Endodermal cell (in vitro differentiated cells): ENCODE results near the gene DKK3. TPM values are rescaled to one million over a fixed set of nuclear protein-coding genes. Genes with fewer than 3 reads are reported as not detected.

Experiments used
- DNase-seq: peaks from one replicate; pipeline ENCODE4 v3.0.0-alpha.2; 2017
- H3K27ac ChIP-seq: 2 replicates; pipeline ENCODE4 v1.5.1; 2013; ENCODE audit warnings: mild to moderate bottlenecking, low read depth, low read length, moderate library complexity
- H3K27me3 ChIP-seq: 2 replicates; pipeline ENCODE4 v1.6.1; 2013; ENCODE audit warnings: mild to moderate bottlenecking, low read length, moderate library complexity; ENCODE audit not compliant: insufficient read depth, control insufficient read depth, poor library complexity, severe bottlenecking
- H3K36me3 ChIP-seq: 2 replicates; pipeline ENCODE4 v1.7.0; 2013; ENCODE audit warnings: mild to moderate bottlenecking, low read length, moderate library complexity; ENCODE audit not compliant: control insufficient read depth, insufficient read depth
- H3K4me1 ChIP-seq: one replicate; pipeline ENCODE4 v1.7.0; 2013; ENCODE audit warnings: low read length; ENCODE audit not compliant: control insufficient read depth, insufficient read depth
- H3K4me3 ChIP-seq: 2 replicates; pipeline ENCODE4 v1.5.1; 2013; ENCODE audit warnings: mild to moderate bottlenecking, low read length, moderate library complexity
- H3K9ac ChIP-seq: 2 replicates; pipeline ENCODE4 v1.6.1; 2013; ENCODE audit warnings: mild to moderate bottlenecking, low read length, moderate library complexity; ENCODE audit not compliant: poor library complexity, severe bottlenecking; ENCODE audit errors: extremely low read depth
- H3K9me3 ChIP-seq: 2 replicates; pipeline ENCODE4 v1.6.1; 2013; ENCODE audit warnings: mild to moderate bottlenecking, low read length, moderate library complexity; ENCODE audit not compliant: control insufficient read depth
- H3K27ac Mint-ChIP-seq: 2 replicates; pipeline ENCODE4 v1.8.0; 2020; ENCODE audit warnings: mixed read lengths
- H3K27me3 Mint-ChIP-seq: 2 replicates; pipeline ENCODE4 v1.8.0; 2021; ENCODE audit warnings: mild to moderate bottlenecking, mixed read lengths; ENCODE audit not compliant: insufficient read depth
- H3K36me3 Mint-ChIP-seq: 2 replicates; pipeline ENCODE4 v1.8.0; 2020; ENCODE audit warnings: low read depth, mixed read lengths
- H3K4me1 Mint-ChIP-seq: 2 replicates; pipeline ENCODE4 v1.8.0; 2020; ENCODE audit warnings: mixed read lengths
- H3K4me3 Mint-ChIP-seq: 2 replicates; pipeline ENCODE4 v1.8.0; 2020; ENCODE audit warnings: mild to moderate bottlenecking, moderate library complexity, mixed read lengths
- H3K9me3 Mint-ChIP-seq: 2 replicates; pipeline ENCODE4 v1.8.0; 2020; ENCODE audit warnings: mild to moderate bottlenecking, mixed read lengths
- WGBS, 2 experiments: methylation state at CpG; one replicate each; pipeline versions ENCODE4 v1.1.5 to v1.1.7; 2013; ENCODE audit warnings: missing lambda C conversion rate in 2 of 2, mixed read lengths in 1 of 2; ENCODE audit not compliant: insufficient coverage in 1 of 2, insufficient read length in 1 of 2; 5-methylcytosine and 5-hydroxymethylcytosine counted together
- total RNA-seq, 2 donors: library from RNA; stranded (reverse); fragmentation: NEBNext Ultra II Directional in 1 of 2; extraction: Animal tissue kit (Norgen Biotek cat#: 25700) in 1 of 2; gene quantifications; 2 replicates in 1 of 2; 3 replicates in 1 of 2; pipeline ENCODE4 v1.2.1, GENCODE V29; 2021
- TF ChIP-seq, protein P1 (sequence below): fragments of 200-600 bp; sonication (generic); conservative IDR thresholded peaks from 2 replicates; pipeline ENCODE4 v1.5.0; 2021; ENCODE audit warnings: antibody characterized with exemption, mild to moderate bottlenecking

Gene DKK3
- total RNA-seq, 2 donors from 2014 or later = 18.8 to 42.6 TPM

DNA sequence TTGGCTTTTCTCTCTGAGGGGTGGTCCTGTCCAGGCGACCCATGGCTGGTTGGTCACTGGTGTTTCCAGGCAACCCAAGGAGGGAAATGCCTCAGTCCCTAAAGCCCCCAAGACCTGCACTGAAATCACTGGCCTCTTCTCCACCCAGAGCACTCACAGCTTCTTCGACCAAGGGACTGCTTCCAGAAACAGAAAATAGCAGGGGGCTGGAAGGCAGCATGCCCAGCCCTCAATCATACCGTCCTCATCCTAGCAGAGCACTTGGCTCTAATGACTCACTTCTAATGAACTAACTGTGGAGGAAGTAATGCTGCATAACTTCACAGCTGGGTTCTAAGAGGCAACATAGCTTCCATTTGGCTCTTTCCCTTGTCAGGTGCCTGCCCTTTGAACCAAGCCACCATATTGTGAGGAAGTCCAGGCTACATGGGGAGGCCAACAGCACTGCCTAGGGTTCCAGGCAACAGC lies 27.6 kb downstream of the DKK3 start:
- H3K27ac Mint-ChIP-seq = peak overlapping the region; percentile 17

DNA sequence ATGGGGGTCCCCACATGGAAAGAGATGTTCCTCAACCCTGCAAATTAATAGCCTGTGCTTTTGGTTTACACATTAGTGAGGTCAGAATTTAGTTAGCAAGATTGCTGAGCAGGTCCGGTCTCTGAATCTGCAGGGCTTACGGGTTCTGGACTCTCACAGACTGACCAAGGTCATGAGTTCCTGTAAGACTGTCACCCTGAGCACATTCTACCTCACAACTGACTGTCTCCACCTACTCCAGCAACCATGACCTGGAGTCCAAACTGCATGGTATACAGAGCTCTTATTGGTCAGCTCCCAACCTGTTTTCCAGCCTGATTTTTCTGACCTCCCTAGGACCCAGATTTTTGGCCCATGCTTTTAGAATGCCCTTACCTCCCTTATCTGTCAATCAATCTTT lies 28.2 kb downstream of the DKK3 start:
- Mint-ChIP-seq H3K27me3 (no peaks in the 10 kb centered on the region), H3K9me3 (no peaks in the 10 kb centered on the region), H3K36me3 (peaks cover 19% of the 10 kb centered on the region), H3K4me3 (no peak overlapping the region), H3K27ac (peak overlapping the region; percentile 82), H3K4me1 (peaks cover 38% of the 10 kb centered on the region)
- Histone ChIP-seq H3K4me1 (peaks cover 5% of the 10 kb centered on the region), H3K27ac (peak overlapping the region; percentile 94), H3K9me3 (no peaks in the 10 kb centered on the region), H3K36me3 (peaks cover 5% of the 10 kb centered on the region), H3K27me3 (no peaks in the 10 kb centered on the region), H3K4me3 (no peak overlapping the region), H3K9ac (no peak overlapping the region)
- 97 to 100% methylated on average over 2 of the region's 2 CpGs for WGBS, 2 experiments
- TF ChIP-seq, protein P1, sequence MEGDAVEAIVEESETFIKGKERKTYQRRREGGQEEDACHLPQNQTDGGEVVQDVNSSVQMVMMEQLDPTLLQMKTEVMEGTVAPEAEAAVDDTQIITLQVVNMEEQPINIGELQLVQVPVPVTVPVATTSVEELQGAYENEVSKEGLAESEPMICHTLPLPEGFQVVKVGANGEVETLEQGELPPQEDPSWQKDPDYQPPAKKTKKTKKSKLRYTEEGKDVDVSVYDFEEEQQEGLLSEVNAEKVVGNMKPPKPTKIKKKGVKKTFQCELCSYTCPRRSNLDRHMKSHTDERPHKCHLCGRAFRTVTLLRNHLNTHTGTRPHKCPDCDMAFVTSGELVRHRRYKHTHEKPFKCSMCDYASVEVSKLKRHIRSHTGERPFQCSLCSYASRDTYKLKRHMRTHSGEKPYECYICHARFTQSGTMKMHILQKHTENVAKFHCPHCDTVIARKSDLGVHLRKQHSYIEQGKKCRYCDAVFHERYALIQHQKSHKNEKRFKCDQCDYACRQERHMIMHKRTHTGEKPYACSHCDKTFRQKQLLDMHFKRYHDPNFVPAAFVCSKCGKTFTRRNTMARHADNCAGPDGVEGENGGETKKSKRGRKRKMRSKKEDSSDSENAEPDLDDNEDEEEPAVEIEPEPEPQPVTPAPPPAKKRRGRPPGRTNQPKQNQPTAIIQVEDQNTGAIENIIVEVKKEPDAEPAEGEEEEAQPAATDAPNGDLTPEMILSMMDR = no peak
- no peak for DNase-seq

More for the DNA sequence above, 27.6 kb downstream of the DKK3 start:
- Histone ChIP-seq H3K4me3 (no peak overlapping the region), H3K9ac (no peak overlapping the region), H3K9me3 (no peaks in the 10 kb centered on the region), H3K27ac (no peak overlapping the region), H3K4me1 (peaks cover 9% of the 10 kb centered on the region), H3K27me3 (no peaks in the 10 kb centered on the region), H3K36me3 (peaks cover 5% of the 10 kb centered on the region)
- peaks cover 43% of the 10 kb centered on the region for H3K4me1 Mint-ChIP-seq
- TF ChIP-seq, protein P1 = no peak
- peaks cover 19% of the 10 kb centered on the region for H3K36me3 Mint-ChIP-seq
- 89 to 90% methylated on average over 3 of the region's 3 CpGs for WGBS, 2 experiments
- no peaks in the 10 kb centered on the region for H3K9me3 Mint-ChIP-seq
- no peaks in the 10 kb centered on the region for H3K27me3 Mint-ChIP-seq
- H3K4me3 Mint-ChIP-seq = no peak overlapping the region
- peak; percentile 50 for DNase-seq

DNA sequence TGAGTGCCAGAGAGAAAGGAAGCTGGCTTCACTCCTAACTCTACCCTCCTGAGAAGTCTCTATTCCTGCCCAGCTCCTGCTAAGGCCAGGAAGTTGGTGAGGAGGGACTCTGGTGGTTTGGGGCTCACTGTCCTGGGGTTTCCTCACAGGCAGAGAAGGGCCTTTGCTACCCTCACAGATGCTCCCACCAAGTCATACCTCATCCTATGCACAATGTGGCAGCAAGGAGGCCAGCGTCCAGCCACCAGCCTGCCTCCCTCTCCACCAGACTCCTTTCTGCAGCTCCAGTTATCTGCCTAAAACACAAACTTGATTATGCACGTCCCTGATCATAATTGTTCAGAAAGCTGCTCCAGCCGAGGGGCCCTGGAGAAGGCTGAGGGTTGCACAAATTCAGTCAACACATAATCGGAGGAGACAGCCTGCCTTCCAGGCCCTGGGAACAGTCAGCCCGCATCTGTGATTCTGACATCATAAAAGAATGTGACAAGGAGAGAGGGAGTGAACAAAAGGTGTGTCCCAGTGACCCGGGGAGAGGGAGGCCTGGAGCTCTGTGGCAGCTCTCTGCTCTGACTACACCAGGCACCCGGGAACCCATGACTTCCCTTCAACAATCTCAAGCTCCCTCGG lies 28.8 kb downstream of the DKK3 start:
- Histone ChIP-seq H3K4me3 (no peak overlapping the region), H3K9ac (no peak overlapping the region), H3K4me1 (peaks cover under 1% of the 10 kb centered on the region), H3K36me3 (peaks cover 5% of the 10 kb centered on the region), H3K27me3 (no peaks in the 10 kb centered on the region), H3K27ac (peak overlapping the region; percentile 94), H3K9me3 (no peaks in the 10 kb centered on the region)
- WGBS, 2 experiments = 80 to 88% methylated on average over 1 to 8 of the region's 8 CpGs
- peak overlapping the region; percentile 82 for H3K27ac Mint-ChIP-seq
- no peak overlapping the region for H3K4me3 Mint-ChIP-seq
- H3K36me3 Mint-ChIP-seq = peaks cover 19% of the 10 kb centered on the region
- TF ChIP-seq, protein P1 = no peak
- H3K4me1 Mint-ChIP-seq = peaks cover 34% of the 10 kb centered on the region
- DNase-seq = peak; percentile 64
- H3K27me3 Mint-ChIP-seq = no peaks in the 10 kb centered on the region
- H3K9me3 Mint-ChIP-seq = no peaks in the 10 kb centered on the region
